ENCODE data around the gene ADRB1.

The ADRB1 gene

DNA sequence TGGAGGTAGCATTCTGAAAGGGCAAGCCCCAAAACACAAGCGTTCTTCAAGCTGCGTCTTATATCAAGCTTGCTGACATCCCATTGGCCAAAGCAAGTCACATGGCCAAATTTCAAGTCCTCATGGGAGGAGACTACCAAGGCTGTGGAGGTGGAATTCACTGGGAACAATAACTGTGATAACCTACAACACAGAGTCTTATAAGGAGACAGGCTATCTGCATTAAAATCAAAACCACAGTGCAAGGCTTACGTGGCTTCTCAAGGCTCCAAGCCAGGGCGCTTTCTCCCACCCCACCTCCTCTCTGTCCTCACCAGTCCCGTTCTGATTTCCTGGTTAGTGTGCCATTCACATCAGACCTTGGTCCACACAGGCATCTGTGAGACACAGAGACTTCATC, 39.4 kb downstream of the ADRB1 start:
- DNase-seq (ENCODE audit: extremely low read depth in 1 of 2, low read depth in 1 of 2) = no peak

DNA sequence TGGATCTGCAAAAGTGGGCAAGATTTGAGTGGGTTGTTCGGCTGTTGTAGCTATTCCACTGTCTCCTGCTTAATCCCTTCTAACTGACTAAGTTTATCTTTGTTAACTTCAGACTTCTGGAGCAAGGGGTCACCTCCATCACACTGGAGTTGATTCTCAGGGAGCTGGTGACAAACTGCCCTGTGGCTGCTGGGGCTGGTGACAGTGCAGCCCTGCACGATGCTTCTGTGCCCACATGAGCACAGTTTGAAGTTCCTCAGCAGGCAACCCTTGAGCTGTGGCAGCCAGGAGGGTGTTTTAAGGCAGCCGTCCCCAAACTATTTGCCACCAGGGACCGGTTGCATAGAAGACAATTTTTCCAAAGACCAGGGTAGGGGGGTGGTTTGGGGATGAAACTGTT, 40.5 kb downstream of the ADRB1 start:
- no peak for DNase-seq (ENCODE audit: extremely low read depth in 1 of 2, low read depth in 1 of 2)

DNA sequence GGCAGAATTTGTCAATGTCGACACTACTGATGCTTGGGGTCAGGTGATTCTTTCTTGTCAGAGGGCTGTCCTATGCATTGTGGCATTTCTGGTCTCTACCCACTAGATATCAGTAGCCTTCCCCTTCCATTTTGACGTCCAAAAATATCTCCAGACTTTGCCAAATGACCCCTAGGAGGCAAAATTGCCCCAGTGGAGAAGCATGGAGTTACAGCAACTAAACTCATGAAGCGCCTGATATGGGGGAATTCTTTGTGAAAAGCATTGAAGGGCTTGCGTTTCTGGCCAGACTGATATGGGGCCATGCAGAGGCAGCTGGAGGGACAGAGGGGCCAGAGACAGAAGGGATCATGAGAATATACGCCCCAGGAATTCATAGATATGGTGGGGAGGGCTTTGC, 43.6 kb downstream of the ADRB1 start:
- DNase-seq (ENCODE audit: extremely low read depth in 1 of 2, low read depth in 1 of 2) = no peak

DNA sequence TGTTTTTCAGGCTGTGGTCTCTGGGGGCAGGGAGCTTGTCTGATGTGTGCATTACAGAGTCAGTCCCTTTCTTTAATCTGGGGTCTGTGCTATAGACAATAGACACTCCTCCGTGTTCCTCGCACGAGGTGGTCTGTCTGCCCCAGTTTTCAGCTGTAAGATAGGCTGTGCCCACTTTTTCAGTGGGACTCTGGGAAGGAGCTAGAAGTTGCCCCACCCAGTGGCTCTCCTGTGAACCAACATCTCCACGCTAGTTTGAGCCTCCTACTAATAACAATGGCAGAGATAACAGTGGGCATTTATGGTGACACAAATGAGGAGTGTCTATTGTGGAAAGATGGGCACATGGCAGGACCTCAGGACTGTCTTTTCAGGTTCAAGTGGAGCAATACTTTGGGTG, 44.0 kb downstream of the ADRB1 start:
- DNase-seq (ENCODE audit: extremely low read depth in 1 of 2, low read depth in 1 of 2) = no peak

DNA sequence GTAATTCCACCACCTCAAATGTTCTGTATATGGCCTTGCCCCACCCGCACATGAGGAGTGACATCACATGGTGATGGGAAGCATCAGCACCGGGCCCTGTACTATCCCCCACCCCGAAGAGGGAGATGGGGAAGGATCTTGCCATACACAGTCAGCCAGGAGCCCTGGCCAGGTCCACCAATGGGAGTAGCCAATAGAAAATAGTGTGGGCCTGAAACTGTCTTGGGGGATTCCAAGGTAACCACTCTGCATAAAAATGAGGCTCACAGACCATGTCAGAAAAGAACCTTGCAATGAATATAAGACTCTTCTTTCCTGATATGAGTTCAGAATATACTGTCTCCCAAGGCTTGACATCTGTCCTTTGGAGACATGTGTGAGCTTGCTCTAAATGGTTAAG, 51.1 kb downstream of the ADRB1 start:
- no peak for DNase-seq (ENCODE audit: extremely low read depth in 1 of 2, low read depth in 1 of 2)

DNA sequence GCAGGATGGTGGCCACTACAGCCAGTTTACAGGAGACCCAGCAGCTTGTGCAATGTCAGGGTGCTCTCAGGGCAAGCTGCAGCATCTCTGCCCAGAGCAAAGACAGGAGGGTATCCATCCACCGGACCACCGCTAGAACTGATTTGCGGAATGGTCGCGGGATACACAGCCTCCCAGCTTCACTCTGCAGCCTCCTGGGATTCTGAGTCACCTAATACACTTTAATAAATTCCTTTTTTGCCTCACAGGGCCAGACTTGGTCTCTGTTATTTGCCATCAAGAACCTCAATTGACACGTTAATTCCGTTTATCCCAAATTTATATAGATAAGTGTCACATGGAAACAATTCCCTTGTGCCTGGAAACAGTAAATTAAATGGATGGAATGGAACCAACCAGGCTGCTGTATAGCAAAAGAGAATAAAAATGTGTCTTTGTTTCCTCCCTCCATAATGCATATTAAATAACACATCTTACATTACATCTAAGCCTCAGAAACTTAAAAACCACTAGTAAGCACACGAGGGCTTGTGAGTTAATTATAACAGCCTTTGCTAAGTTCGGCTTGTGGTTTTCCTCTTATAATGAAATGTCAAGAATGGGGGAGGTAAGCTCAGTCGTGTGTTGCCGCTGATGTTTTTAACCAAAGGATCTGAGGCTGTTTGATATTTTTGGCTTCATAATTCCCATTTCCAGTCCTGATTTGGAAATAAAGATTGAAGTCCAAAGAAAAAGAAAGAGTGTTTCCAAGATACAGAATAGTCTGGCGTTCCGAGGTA, 52.1 kb downstream of the ADRB1 start:
- DNase-seq (ENCODE audit: extremely low read depth in 1 of 2, low read depth in 1 of 2) = no peak

All from stimulated activated CD8-positive, alpha-beta memory T cell treated with anti-CD3 and anti-CD28 coated beads, Interleukin-7, amount 100 ng/mL, for 48 hours (primary cell).